HG03558 (cell line): ENCODE measurements around the gene NT5C1A.

ENCODE experiments used
- ATAC-seq: cut with Tn5 transposase; IDR thresholded peaks from one replicate; pipeline ENCODE4 v1.9.1; 2021; ENCODE audit warnings: moderate number of reproducible peaks; ENCODE audit not compliant: unreplicated experiment; ENCODE audit errors: extremely low read depth

NT5C1A gene

GRCh38 chr1:39690794-39691382 lies 19.0 kb upstream of the NT5C1A start:
- no peak for ATAC-seq

GRCh38 chr1:39690225-39690624 lies 18.3 kb upstream of the NT5C1A start:
- ATAC-seq: no peak

- no peak for ATAC-seq
Measured at GRCh38 chr1:39689635-39690034, 17.7 kb upstream of the NT5C1A start.

GRCh38 chr1:39689214-39689613 lies 17.3 kb upstream of the NT5C1A start:
- no peak for ATAC-seq

- no peak for ATAC-seq
Measured at GRCh38 chr1:39688706-39689105, 16.8 kb upstream of the NT5C1A start.

GRCh38 chr1:39687243-39687642 lies 15.3 kb upstream of the NT5C1A start:
- ATAC-seq: no peak

- no peak for ATAC-seq
Measured at GRCh38 chr1:39685071-39685470, 13.2 kb upstream of the NT5C1A start.

GRCh38 chr1:39684313-39684664 lies 12.4 kb upstream of the NT5C1A start:
- ATAC-seq: no peak

GRCh38 chr1:39683591-39684312 lies 11.8 kb upstream of the NT5C1A start:
- ATAC-seq: no peak

GRCh38 chr1:39681999-39682398 lies 10.1 kb upstream of the NT5C1A start:
- ATAC-seq: no peak

- no peak for ATAC-seq
Measured at GRCh38 chr1:39681294-39681693, 9.4 kb upstream of the NT5C1A start.

- no peak for ATAC-seq
Measured at GRCh38 chr1:39680751-39681150, 8.8 kb upstream of the NT5C1A start.

GRCh38 chr1:39679821-39680220 lies 7.9 kb upstream of the NT5C1A start:
- no peak for ATAC-seq

GRCh38 chr1:39678889-39679288 lies 7.0 kb upstream of the NT5C1A start:
- no peak for ATAC-seq

GRCh38 chr1:39677645-39678044 lies 5.7 kb upstream of the NT5C1A start:
- no peak for ATAC-seq

- ATAC-seq: no peak
Measured at GRCh38 chr1:39676948-39677548, 5.1 kb upstream of the NT5C1A start.

GRCh38 chr1:39675220-39675619 lies 3.3 kb upstream of the NT5C1A start:
- no peak for ATAC-seq

GRCh38 chr1:39673215-39673614 lies 1.3 kb upstream of the NT5C1A start:
- no peak for ATAC-seq

- ATAC-seq: no peak
Measured at GRCh38 chr1:39672551-39672947, 642 bp upstream of the NT5C1A start.

- no peak for ATAC-seq
Measured at GRCh38 chr1:39671433-39671792, 494 bp downstream of the NT5C1A start.

- ATAC-seq: no peak
Measured at GRCh38 chr1:39670689-39671088, 1.2 kb downstream of the NT5C1A start.

GRCh38 chr1:39668894-39669293 lies 3.0 kb downstream of the NT5C1A start:
- no peak for ATAC-seq
